Heart left ventricle (tissue), 16 donors: ENCODE measurements around the gene SLC25A28. TPM values are rescaled to one million over a fixed set of nuclear protein-coding genes. Genes with fewer than 3 reads are reported as not detected.
"Not testable (repeated sequence)": the region's sequence is repeated elsewhere in the genome, so short reads cannot be mapped to it uniquely, and the experiment has no call there.

Experiments
- ATAC-seq, 4 donors: fragments of 200-7000 bp; cut with Tn5 transposase; one replicate each; pipeline ENCODE4 v1.9.1; 2020 to 2022; ENCODE audit warnings: moderate library complexity in 4 of 4, mild to moderate bottlenecking in 3 of 4, moderate number of reproducible peaks in 1 of 4
- DNase-seq, 5 donors: peaks; one replicate each; pipeline ENCODE4 v3.0.0-alpha.2; 2020
- H3K27ac ChIP-seq, 12 donors: fragments of 200-600 bp; sonication (generic) in 4 of 12; one replicate each; pipeline versions ENCODE4 v1.5.0 to v1.8.0; 2016 to 2022; ENCODE audit warnings: mild to moderate bottlenecking in 2 of 12
- H3K27me3 ChIP-seq, 9 donors: fragments of 200-600 bp; sonication (generic) in 2 of 9; one replicate each; pipeline versions ENCODE4 v1.5.1 to v1.8.0; 2016 to 2022; ENCODE audit warnings: mild to moderate bottlenecking in 3 of 9
- H3K36me3 ChIP-seq, 9 donors: fragments of 200-600 bp; sonication (generic) in 2 of 9; one replicate each; pipeline versions ENCODE4 v1.5.0 to v1.8.0; 2018 to 2022; ENCODE audit warnings: mild to moderate bottlenecking in 2 of 9
- H3K4me1 ChIP-seq, 12 donors: fragments of 200-600 bp; sonication (generic) in 4 of 12; one replicate each; pipeline versions ENCODE4 v1.5.0 to v1.8.0; 2016 to 2022; ENCODE audit warnings: mild to moderate bottlenecking in 3 of 12
- H3K4me3 ChIP-seq, 12 donors: fragments of 200-600 bp; sonication (generic) in 4 of 12; one replicate each; pipeline versions ENCODE4 v1.5.0 to v1.8.0; 2017 to 2022; ENCODE audit warnings: mild to moderate bottlenecking in 9 of 12, moderate library complexity in 4 of 12
- H3K9me3 ChIP-seq, 12 donors: fragments of 200-600 bp; sonication (generic) in 4 of 12; one replicate each; pipeline versions ENCODE4 v1.5.0 to v1.8.0; 2016 to 2022; ENCODE audit warnings: mild to moderate bottlenecking in 1 of 12
- CTCF ChIP-seq, 12 donors: fragments of 200-600 bp; sonication (generic) in 4 of 12; IDR thresholded peaks; one replicate each; pipeline versions ENCODE4 v1.5.0 to v1.8.0; 2018 to 2022; ENCODE audit warnings: antibody characterized with exemption in 12 of 12, mild to moderate bottlenecking in 5 of 12
- POLR2A ChIP-seq, 2 donors: fragments of 450-650 bp; IDR thresholded peaks; one replicate each; pipeline ENCODE4 v1.6.1; 2017; ENCODE audit warnings: antibody characterized with exemption in 2 of 2, mild to moderate bottlenecking in 2 of 2, moderate library complexity in 2 of 2
- WGBS, 4 donors: extraction: QIAGEN DNeasy Blood & Tissue Kit in 2 of 4; methylation state at CpG; one replicate each; pipeline versions ENCODE4 v1.1.5 to v1.1.7; 2013 to 2018; 5-methylcytosine and 5-hydroxymethylcytosine counted together
- intact Hi-C, 10 donors: fragments of 100-400 bp; cut with DNase I; formaldehyde crosslinking; loops; one replicate each; pipeline versions ENCODE4 v1.11.1 to v1.14.2; 2022
- polyA plus RNA-seq, 2 donors: library from polyadenylated mRNA; stranded (reverse); fragments of 200-250 nt; gene quantifications; one replicate each; pipeline ENCODE4 v1.2.3, GENCODE V29; 2013
- total RNA-seq, 9 donors: library from RNA; depleted of rRNA in 2 of 9; stranded (reverse); fragments of >200 nt in 2 of 9; fragmentation: NEBNext Ultra II Directional in 3 of 9; extraction: Animal tissue kit (Norgen Biotek cat#: 25700) in 3 of 9; gene quantifications; one replicate each; pipeline versions ENCODE4 v1.1.0 to v1.2.4, GENCODE V29; 2016 to 2023
- donor health status: ischemic (EF 13 %, LVEDD 7.1; RV severe dilation, severe dysfunction).
- donor health status: healthy with polysubstance abuse.
- donor health status: DM: no; HTN: yes; CAD: no.
- donor health status: DM: no; HTN: no; CAD: no.
- donor health status: ischemic (EF 25% LVEDD 6.9; RV normal size, moderate dysfunction).
- donor health status: ischemic (EF 25% LVEDD 5.7; RV mildly dilated, moderate dysfunction).
- donor health status: healthy.
- donor health status: DM: yes; HTN: yes; CAD: no.
- donor health status: ischemic (EF 35%, LVEDD 5.7; RV mildly dilated, moderate dysfunction).
- donor health status: nonischemic (EF 11% LVEDD 7.7; RV severe dilation, severe dysfunction).
- donor health status: DM: yes; HTN: yes; CAD: no.
- donor health status: PGD.
- donor health status: ischemic (EF 29% LVEDD 5.4; RV normal size, mild dysfunction).
- donor health status: nonischemic (EF 23%, LVEDD 6.1; RV moderate dilation, normal function).

The SLC25A28 gene
- total and polyA plus RNA-seq, 11 donors: 15.3 to 56.3 (median 34.7) TPM

GRCh38 chr10:99629625-99629978 lies 9.4 kb upstream of the SLC25A28 start:
- 57 to 94% (median 59%) methylated on average over 3 of the region's 3 CpGs for WGBS, 4 donors
- TF ChIP-seq CTCF (IDR thresholded peaks at IDR 0.05) (no peak), POLR2A (IDR thresholded peaks at IDR 0.05) (no peak)

GRCh38 chr10:99628923-99629624 lies 8.8 kb upstream of the SLC25A28 start:
- 76 to 87% (median 81%) methylated on average over 1 of the region's 1 CpG for WGBS, 4 donors
- Histone ChIP-seq H3K4me3 (no peak overlapping the region), H3K27me3 (no peaks in the 10 kb centered on the region), H3K36me3 (no peaks in the 10 kb centered on the region), H3K27ac (no peak overlapping the region), H3K4me1 (no peaks in the 10 kb centered on the region), H3K9me3 (no peaks in the 10 kb centered on the region)
- intact Hi-C loops: loop anchor here in 3 of 10 donors (10.0 kb wide), 2 partner anchors 76 to 86 kb away; no protein-coding TSS in a partner anchor
- TF ChIP-seq CTCF (IDR thresholded peaks at IDR 0.05) (no peak), POLR2A (IDR thresholded peaks at IDR 0.05) (no peak)
- no peak for ATAC-seq
- no peak for DNase-seq

More at GRCh38 chr10:99629625-99629978, 9.4 kb upstream of the SLC25A28 start:
- H3K9me3 ChIP-seq: no peaks in the 10 kb centered on the region
- H3K27me3 ChIP-seq: no peaks in the 10 kb centered on the region
- ATAC-seq: no peak
- H3K36me3 ChIP-seq: no peaks in the 10 kb centered on the region
- H3K4me3 ChIP-seq: no peak overlapping the region
- DNase-seq: no peak
- no peak overlapping the region for H3K27ac ChIP-seq
- intact Hi-C loops: loop anchor here in 3 of 10 donors (10.0 kb wide), 2 partner anchors 75 to 85 kb away; no protein-coding TSS in a partner anchor
- no peaks in the 10 kb centered on the region for H3K4me1 ChIP-seq

GRCh38 chr10:99625124-99625523 lies 4.9 kb upstream of the SLC25A28 start:
- not testable (repeated sequence) for H3K36me3 ChIP-seq, H3K9me3 ChIP-seq, DNase-seq, H3K4me1 ChIP-seq, H3K4me3 ChIP-seq, H3K27ac ChIP-seq, ATAC-seq, H3K27me3 ChIP-seq
- intact Hi-C loops: loop anchor here in 3 of 10 donors (10.0 kb wide), 2 partner anchors 80 to 90 kb away; no protein-coding TSS in a partner anchor
- WGBS, 4 donors: 43 to 97% (median 65%) methylated on average over 2 to 3 of the region's 3 CpGs

GRCh38 chr10:99623919-99624318 lies 3.7 kb upstream of the SLC25A28 start:
- no peaks in the 10 kb centered on the region for H3K36me3 ChIP-seq
- H3K27me3 ChIP-seq: no peaks in the 10 kb centered on the region
- H3K27ac ChIP-seq: no peak overlapping the region
- no peak overlapping the region for H3K4me3 ChIP-seq
- H3K9me3 ChIP-seq: no peaks in the 10 kb centered on the region
- no peak for ATAC-seq
- intact Hi-C loops: loop anchor here in 6 of 10 donors (5.0 to 10.0 kb wide), 5 partner anchors 33 to 108 kb away; partner anchors contain the start of genes ENTPD7 (in 4 of the 6), COX15 (in 1 of the 6) and CUTC (in 1 of the 6)
- DNase-seq: no peak
- peaks cover 0 to 19% (median 9%) of the 10 kb centered on the region in 12 donors for H3K4me1 ChIP-seq
- TF ChIP-seq CTCF (IDR thresholded peaks at IDR 0.05): no peak
- TF ChIP-seq POLR2A (IDR thresholded peaks at IDR 0.05): no peak
